ENCODE measurements around the gene NID1. TPM values are rescaled to one million over a fixed set of nuclear protein-coding genes. Genes with fewer than 3 reads are reported as not detected.

The NID1 gene
- total and polyA plus RNA-seq, 8 donors: 3.6 to 28.2 (median 8.7) TPM

- no peak for TF ChIP-seq CTCF (IDR thresholded peaks at IDR 0.05)
- Histone ChIP-seq H3K27ac (no peak overlapping the region), H3K9me3 (no peaks in the 10 kb centered on the region), H3K4me3 (no peak overlapping the region), H3K36me3 (no peaks in the 10 kb centered on the region), H3K4me1 (peaks cover 0 to 3% (median 0%) of the 10 kb centered on the region in 3 donors), H3K27me3 (no peaks in the 10 kb centered on the region)
- DNase-seq (peak in 1 of 6 donors; percentile 41), ATAC-seq (peak in 1 of 4 donors; percentile 25), FAIRE-seq (peak; percentile 23)
- intact Hi-C loops (cut with DNase I): no loop called here
- WGBS, 2 donors: 83 to 86% methylated on average over 6 of the region's 6 CpGs
Observed at GRCh38 chr1:236066828-236067386, 2.0 kb upstream of the NID1 start.

GRCh38 chr1:236066054-236066453 lies 1.2 kb upstream of the NID1 start:
- Histone ChIP-seq H3K36me3 (no peaks in the 10 kb centered on the region), H3K27ac (no peak overlapping the region), H3K4me3 (no peak overlapping the region), H3K27me3 (no peaks in the 10 kb centered on the region), H3K4me1 (peaks cover 0 to 3% (median 0%) of the 10 kb centered on the region in 3 donors), H3K9me3 (no peaks in the 10 kb centered on the region)
- 63 to 64% methylated on average over 6 of the region's 6 CpGs for WGBS, 2 donors
- intact Hi-C loops (cut with DNase I): no loop called here
- no peak for DNase-seq
- TF ChIP-seq CTCF (IDR thresholded peaks at IDR 0.05): no peak
- no peak for FAIRE-seq
- ATAC-seq: no peak

- H3K9me3 ChIP-seq: no peaks in the 10 kb centered on the region
- DNase-seq (no peak), ATAC-seq (no peak), FAIRE-seq (no peak)
- 23 to 28% methylated on average over 17 of the region's 17 CpGs for WGBS, 2 donors
- H3K4me1 ChIP-seq: peaks cover 0 to 3% (median 0%) of the 10 kb centered on the region in 3 donors
- TF ChIP-seq CTCF (IDR thresholded peaks at IDR 0.05): no peak
- peak overlapping the region; percentile 33 to 72 (median 48) for H3K4me3 ChIP-seq
- no peaks in the 10 kb centered on the region for H3K27me3 ChIP-seq
- H3K27ac ChIP-seq: no peak overlapping the region
- intact Hi-C loops (cut with DNase I): no loop called here
- H3K36me3 ChIP-seq: no peaks in the 10 kb centered on the region
Observed at GRCh38 chr1:236065509-236066005, 667 bp upstream of the NID1 start.

GRCh38 chr1:236063919-236064673 lies 794 bp downstream of the NID1 start:
- intact Hi-C loops (cut with DNase I): no loop called here

More at GRCh38 chr1:236063919-236064673, 794 bp downstream of the NID1 start:
- ATAC-seq: peak; percentile 72 to 83 (median 78)
- Histone ChIP-seq H3K4me3 (peak overlapping the region; percentile 33 to 72 (median 48)), H3K27ac (peak overlapping the region in 2 of 4 donors; percentile 41 to 46), H3K36me3 (no peaks in the 10 kb centered on the region), H3K4me1 (peaks cover 0 to 3% (median 0%) of the 10 kb centered on the region in 3 donors), H3K9me3 (no peaks in the 10 kb centered on the region), H3K27me3 (no peaks in the 10 kb centered on the region)
- DNase-seq: peak; percentile 38 to 79 (median 63)
- no peak for FAIRE-seq
- 8 to 9% methylated on average over 52 to 55 of the region's 55 CpGs for WGBS, 2 donors
- no peak for TF ChIP-seq CTCF (IDR thresholded peaks at IDR 0.05)

All from pancreas (tissue), 10 donors.